Activated CD8-positive, alpha-beta memory T cell treated with anti-CD3 and anti-CD28 coated beads, Interleukin-2, amount 50 U/mL, for 1 hour (primary cell): ENCODE measurements around the gene ADAMTS8.

Source experiments
- DNase-seq: peaks from one replicate; pipeline ENCODE4 v3.0.0-alpha.2; 2020; ENCODE audit errors: extremely low read depth

ADAMTS8 gene

DNA sequence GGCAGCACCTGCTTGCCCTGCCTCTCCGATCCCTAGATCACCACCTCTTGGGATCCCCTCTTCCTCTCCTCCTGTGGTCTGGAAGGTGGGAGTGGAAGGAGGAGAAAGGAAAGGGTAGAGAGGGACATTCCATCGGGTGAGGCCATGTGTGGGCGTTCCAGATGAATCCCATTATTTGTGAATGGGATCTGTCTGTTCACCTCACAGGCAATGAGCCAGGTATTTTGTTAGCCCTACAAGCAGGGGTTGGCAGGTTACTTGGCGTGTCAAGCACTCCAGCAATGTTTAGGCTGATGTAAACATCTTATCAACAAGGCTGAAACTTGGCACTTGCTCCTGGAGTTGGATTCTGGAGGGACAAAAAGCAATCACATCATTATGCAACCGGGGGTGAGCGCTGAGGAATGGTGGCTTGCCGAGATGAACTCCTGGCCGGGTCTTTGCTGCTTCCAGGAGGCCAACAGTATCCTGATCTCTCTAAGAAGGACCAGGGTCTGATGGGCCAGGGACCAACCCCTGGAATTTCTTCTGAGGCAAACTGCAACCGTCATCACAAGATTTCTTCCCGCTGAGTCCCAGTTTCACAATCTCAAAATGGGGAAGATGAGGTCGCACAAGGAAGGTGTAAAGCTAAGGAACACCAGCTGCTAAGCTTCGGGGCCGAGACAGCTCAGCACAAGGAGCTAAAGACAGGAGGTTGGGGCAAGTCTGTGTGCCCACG lies 7.8 kb downstream of the ADAMTS8 start:
- DNase-seq = no peak

DNA sequence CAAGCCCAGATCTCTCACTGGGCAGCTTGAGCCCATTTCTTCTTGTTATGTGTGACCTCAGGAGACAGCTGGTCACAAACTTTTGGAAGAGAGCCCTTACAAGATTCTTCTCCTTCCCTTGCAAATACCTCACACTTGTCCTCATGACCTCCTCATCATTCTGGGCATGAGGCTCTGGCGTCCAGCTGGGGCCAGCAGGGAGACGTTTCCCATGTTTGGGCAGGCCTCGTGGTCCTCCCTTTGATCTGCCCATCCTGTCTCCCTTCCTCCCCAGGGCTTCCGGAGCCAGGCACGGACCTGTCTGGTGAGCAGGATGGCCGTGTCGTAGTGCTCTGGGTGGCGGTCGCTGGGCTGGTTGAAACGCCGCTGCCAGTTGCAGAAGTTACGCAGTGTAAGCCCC lies 9.7 kb downstream of the ADAMTS8 start:
- no peak for DNase-seq

DNA sequence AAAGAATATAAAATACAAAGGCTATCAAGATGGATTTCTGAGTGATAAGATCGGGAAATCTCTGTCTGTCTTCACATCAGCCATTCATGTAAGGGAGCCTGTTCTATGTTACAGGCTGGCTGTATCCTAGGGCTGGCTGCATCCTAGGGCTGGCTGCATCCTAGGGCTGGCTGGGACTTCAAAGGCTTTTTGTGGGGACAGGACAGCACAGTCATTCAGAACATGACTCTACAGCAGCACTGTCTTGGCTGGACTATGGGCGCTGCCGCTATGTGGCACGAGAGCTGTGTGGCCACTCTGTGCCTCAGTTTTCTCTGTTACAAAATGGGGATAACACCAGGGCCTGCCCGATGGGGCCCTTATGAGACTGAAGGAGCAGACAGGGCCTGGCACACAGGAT lies 10.2 kb downstream of the ADAMTS8 start:
- DNase-seq = no peak

DNA sequence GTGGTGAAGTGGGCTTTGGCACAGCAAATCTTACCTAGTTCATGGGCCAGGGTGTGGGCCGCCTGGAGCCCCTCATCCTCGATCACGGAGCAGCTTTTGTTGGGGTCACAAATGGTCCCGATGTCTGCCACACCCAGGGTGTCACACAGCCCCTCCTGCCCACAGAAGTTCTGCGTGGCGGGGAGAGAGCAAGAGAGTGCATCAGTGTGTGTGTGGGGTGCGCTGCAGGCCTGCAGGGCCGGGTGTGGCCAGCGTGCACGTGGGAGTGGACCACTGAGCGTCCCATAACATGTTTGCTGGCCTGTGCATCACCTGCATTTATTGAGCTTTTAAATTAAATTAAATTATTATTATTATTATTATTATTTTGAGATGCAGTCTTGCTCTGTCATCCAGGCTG lies 11.5 kb downstream of the ADAMTS8 start:
- DNase-seq = no peak

DNA sequence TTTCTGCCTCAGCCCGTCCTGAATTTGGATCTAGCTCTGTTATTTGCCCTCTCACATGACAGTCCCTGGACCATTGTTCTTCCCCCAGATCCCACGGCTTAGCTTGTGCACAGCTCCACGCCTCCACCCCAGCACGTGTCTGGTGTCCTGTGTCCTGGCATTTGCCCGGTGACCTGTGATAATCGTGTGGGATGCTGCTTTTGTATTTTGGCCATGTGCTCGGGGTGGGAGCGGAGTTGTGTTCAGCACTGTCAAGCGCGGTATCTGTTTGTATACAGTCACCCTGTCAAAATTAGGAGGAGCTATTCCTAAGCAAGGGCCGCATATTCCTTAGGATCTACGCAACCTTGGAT lies 11.9 kb downstream of the ADAMTS8 start:
- no peak for DNase-seq

DNA sequence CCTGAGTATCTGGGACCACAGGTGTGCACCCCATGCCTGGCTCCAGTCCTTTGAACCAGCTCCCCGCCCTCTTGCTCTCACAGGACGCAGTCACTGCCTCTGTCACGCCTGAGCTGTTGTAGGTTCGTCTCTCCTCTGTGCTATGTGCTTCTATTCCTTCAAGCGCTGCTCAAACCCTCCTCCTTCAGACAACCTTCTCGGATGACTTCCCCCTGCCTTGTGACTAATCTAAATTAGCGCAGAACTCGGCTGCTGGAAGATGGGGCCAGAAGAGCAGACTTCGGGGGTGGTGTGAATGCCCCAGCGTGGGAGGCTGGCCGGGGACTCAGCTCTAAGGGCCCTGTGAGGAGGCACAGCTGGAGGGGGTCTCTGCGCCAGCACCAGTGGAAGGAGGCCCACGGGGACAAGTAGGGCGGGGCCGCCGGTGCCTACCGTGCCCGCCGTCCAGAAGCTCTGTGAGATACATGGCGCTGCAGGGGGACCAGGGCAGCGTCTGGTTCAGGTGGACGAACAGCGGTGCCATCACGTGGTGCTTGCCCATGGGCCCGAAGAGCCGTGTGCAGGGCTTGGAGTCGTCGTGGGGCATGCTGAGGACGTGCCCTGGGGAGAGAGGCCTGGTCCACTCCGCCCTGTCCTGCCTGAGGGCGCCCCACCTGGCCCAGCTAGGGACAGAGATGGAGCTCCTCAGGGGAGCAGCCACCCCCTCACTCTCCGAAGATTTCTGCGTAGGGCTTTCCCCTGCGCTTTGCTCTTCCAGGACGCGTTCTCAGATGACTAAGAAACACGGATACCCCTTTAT lies 12.5 kb downstream of the ADAMTS8 start:
- no peak for DNase-seq

DNA sequence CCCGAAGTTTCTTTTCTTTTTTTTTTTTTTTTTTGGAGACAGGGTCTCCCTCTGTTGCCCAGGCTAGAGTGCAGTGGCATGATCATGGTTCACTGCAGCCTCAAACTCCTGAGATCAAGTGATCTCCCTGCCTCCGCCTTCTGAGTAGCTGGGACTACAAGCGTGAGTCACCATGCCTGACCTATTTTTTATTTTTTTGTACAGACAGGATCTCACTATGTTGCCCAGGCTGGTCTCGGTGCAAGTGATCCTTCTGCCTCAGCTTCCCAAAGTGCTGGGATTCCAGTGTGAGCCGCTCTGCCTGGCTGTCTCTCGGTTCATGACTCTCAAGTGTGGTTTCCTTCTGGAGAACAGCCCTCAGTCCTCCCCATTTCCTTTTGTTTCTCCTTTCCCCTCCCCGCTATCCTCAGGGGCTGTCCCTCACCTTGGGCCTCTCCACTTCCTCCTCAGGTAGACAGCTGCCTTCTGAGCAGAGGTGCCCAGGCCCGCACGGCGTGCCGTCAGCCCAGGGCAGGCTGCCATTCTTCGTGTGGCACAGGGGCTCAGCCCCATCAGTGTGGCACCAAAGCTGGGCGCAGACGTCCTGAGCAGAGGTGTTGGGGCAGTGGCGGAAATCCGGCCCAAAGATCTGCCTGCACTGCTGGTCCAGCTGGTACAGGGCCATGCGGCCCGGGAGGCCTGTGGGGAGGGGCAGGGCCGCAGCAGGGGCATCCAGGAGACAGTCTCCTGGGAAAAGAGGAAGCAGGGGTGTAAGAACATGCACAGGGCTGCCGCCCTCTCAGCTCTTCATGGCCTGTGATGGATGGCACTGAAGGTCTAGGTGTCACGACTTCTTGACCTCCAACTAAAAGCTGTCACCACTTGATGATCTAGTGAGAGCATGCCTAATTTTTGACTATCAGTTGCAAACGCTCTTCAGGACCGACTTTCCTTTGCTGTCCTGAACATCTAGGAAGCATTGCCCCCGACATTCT lies 14.0 kb downstream of the ADAMTS8 start:
- no peak for DNase-seq

DNA sequence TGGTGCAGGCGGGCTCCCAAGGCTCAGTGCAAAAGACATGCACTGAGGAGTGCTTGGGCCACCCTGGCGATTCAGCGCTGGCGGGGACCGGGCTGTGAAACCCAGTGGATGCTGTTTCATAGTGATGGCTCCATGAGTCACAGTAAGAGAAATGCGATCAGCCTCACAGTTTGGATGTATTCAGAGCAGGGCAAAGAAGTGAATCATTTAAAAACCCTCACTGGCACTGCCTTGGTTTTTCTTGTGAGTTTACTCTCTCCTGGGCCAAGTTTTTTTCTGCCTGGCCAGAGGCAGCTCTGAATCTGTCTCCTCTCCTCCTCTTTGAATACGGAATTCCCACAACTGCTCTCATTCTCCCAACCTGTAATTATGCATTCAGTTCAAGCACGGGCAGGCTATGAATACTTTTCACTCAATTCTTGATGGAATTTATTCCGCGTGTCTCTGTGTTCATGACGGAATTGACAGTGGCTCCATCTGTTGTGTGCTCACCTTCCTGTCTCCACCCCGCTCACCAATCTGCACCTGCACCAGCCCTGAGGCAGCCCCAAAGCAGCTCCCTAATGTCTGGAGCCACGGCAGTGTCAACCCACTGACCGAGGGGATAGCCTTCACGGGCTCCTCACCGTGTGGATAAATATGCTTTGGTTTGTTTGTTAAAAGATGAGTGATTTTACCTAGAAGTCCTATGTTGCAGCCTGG lies 14.9 kb downstream of the ADAMTS8 start:
- no peak for DNase-seq

DNA sequence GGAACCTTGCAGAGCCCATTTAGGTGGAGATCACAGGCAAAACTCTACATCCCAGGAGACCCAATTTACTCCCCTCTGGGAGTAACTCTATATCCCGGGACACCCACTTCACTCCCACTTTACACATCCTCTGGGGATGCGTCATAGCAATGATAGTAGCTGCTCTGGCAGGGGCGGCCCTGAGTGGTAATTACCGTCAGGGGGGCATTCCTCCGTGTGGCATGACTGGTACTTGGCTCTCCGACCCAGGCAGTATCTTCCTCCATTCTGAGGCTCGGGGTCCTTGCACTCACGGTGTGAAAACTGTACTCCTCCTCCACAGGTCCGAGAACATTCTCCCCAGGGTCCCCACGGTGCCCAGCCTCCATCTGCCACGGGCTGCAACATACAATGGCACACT lies 17.2 kb downstream of the ADAMTS8 start:
- DNase-seq = no peak

DNA sequence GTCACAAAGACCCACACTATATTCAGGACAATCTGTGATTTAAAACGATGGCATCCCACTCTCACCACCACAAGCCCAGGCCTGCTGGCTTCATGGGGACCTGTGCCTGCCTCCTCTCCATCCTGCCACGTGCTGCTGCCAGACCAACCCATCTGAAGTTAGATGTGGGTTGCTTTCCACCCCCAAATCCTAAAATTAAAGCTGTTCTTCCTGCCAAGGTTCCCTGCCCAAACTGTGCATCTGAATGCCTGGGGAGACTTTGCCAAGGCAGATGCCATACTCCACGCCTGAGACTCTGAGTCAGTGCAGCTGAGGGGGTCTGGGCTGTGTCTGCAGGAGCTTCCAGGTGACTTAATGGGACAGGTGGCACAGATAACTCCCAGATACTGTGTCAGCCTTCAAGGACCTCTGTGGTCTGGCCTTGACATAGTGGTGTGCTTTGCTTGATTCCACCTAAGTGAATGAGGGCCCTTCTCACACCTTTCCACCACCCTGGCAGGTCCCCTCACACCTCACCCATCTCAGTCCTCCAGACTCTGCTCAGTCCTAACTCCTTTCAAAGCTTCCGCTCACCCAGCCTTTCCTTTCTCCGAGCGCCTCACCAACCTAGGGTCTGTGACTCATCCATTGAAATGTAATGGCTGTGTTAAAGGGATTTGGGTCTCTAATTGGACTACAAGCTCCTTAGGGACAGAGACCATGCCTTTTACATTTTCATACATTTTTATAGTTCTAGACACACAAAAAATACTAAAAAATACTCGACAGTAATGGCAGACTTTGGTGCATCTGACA lies 18.6 kb downstream of the ADAMTS8 start:
- no peak for DNase-seq

DNA sequence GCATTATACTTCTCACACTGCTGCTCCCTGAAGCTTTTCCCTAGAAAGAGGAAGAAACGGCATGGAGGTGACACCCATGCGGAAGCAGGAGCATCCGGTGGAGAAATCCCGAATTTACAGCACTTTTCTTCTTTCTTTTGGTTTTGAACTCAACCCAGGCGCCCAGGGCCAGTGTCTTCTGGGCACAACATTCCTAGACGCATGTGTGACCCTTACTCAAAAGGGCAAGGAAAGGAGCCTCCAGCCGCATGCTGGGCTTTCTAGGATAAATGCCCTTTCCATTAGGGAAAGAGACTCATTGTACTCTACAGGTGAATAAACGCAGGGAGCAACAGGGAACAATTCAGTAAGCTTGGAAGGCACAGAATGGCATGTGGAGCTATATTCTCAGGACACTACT lies 19.5 kb downstream of the ADAMTS8 start:
- DNase-seq = no peak

DNA sequence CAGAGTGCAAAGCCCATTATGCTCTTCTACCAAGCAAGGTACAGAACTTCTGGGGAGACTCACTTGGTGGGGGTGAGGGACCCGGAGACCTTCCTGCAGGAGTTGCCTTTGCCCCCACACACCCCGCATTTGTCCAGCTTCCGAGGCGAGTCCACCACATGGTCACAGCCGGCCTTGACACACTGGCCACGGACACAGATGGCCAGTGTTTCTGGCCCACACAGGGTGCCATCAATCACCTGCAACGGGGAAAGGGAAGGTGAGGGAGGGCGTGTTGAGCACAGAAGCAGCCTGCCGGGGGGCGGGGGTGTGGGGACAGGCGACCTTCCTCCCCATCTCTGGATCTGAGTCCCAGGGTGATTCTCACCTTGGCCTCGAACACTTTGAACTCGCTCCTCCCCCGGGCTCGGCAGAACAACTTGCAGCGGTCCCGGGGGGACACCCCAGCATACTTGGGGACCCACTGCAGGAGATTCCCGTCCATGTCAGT lies 20.0 kb downstream of the ADAMTS8 start:
- no peak for DNase-seq

DNA sequence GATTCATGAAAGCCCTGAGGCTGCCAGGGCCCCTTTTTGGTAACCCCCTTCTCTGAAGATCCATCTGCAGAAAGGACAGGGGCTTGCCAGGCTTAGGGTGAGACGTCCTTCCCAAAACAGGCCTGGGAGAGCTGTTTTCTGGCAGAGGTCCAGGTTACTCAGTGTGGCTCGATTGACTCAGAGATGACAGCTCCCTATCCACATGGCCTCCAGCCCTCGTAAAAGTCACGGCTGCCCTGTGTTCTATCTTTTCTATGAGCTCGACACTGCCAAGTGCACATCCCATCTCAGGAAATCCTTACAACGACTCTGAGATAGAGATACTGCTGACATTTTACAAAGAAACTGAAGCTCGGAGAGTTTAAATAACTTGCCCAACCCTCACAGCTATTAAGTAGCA lies 20.4 kb downstream of the ADAMTS8 start:
- DNase-seq = no peak

DNA sequence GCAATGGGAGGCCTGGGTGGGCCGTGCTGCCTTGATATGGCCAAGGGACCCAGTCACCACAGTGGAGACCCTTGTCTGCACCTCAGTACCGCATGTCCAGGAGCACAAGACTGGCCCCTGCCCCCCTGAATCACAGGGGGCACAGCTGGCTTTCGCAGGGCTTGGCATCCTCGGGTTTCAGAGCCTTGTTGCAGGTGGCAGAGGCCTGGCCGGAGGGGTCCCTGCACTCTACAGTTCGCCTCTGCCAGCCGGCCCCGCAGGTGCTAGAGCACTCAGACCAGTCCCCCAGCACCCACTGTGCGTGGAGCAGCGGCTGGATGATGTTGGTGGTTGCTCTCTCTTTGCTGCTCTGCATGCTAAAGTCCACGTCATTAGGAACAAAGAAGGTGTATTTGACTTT lies 23.0 kb downstream of the ADAMTS8 start:
- DNase-seq = no peak

DNA sequence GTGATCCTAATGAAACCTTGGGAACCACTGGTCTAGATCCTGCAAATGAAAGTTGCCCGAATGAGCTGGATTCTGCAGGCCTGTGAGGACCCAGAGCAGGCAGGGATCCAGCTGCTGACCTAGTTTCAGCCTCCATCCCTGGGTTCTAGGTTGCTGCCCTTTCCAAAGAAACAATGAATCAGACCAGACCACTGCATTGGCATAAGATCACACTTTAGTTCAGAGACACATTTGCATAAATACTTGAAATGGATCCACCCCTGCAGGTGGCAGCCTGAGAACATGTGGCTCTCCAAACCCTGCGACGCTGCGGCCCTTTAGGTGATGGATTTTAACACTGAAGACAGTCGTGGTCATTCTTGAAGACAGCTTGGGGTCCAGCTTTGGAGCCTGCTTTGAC lies 23.7 kb downstream of the ADAMTS8 start:
- no peak for DNase-seq

DNA sequence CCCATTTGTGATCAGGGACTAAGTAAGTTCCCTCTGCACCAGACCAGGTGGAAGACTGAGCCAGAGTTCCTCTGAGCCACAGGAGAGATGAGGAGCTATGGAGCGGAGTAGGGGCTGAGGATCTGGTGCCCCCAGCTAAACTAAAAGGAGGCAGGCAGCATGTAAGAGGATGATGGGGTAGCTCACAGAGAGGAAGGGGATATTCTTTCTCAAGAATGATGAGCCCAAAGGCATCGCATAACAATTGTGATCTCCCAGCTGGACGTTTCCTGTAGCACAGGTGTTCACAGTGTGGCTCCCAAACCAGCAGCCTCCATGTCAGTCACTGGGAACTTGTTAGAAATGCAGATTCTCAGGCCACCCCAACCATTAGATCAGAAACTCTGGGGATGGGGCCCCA lies 24.4 kb downstream of the ADAMTS8 start:
- no peak for DNase-seq

DNA sequence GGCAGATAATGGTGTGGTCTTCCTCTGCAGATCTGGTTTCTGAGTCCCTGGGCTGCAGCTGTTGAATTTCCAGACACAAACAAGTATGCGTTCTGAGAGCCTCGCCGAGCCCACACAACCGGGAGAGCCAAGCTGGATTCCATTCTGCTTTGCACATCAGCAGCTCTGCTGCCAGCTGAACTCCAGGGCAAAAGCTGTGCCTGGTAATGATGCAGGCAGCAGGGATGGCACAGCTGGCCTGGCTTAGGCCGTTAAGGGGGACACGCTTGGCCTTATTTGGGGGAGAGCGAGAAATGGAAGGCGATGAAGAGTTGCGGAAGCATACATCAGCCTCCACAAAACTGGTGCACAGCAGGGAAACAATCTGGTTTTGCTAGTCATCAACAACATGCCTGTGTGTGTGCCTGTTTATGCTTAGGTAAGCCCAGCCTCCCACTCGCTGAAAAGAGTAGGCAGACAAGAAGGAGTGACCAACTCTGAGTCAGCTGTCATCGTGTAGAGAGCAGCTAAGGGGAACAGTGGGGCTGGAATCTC lies 25.1 kb downstream of the ADAMTS8 start:
- no peak for DNase-seq

DNA sequence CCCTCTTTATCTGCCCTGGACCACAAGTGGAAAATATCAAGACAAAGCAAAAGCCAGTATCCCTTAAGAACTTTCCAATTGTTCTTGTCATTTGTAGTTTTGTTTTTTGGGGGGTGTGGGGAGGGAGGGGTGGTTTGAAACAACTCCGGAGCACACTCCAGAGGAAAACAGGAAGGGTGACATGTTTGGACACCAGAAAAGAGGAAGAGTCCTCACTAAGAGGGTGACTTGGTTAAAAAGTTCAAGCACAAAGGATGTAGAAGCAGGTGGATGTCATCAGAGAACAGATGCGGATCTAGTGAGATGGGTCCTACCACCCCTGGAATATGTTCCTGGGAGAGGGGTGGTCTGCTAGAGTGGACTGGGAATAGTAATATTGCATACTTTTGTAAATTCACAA lies 25.8 kb downstream of the ADAMTS8 start:
- no peak for DNase-seq

DNA sequence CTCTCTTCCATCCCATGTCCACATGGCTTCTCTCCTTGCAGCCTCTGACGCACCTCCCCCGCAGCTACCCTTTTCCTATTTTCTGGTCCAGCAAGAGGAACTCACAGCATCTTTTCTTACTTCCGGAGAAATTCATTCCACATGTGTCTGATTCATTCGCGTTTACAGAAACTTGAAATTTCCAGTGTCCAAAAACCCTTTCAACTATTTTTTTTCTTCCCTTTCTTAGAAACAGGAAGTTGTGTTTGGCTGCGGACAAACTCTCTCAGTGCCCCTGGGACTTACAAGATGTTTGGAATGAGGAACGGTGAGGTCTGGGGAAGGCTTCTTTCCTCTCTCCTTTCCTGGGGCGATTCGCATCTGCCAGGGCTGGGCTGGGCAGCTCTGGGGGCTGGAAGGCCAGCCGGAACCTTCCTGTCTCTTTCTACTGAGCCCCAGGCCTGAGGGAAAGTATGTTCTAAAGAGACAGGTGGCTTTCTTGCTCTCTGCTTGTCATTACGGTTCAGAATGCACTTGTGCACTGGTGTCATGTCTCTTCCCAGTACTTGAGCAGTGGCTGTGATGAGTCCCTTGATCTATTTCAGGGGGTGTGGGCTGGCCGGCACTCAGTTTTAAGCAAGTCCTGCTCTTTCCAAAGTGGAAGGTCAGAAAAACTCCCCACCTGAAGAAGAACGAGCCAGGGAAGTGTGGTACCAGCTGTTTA lies 27.5 kb downstream of the ADAMTS8 start:
- no peak for DNase-seq

DNA sequence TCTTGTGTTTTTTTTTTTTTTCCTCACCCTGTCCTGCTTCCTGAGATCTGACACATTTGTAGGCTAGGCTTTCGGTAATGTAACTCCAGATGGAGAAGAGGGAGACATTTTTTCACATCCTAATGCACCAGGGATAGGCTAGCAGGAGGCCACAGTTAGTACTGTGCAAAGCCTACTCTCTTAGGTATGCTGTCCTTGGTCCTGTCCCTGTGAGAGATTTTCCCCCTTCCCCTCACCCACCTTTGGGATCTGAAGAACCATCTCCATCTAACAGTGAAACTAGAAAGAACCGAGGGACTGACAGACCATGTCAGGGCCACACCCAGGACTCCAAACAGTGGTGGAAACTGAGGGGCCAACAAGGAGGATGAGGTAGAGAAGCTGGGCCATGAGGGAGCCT lies 29.2 kb downstream of the ADAMTS8 start:
- no peak for DNase-seq
